Ureter (tissue), 1 donor: ENCODE results near the gene CCNJL. TPM values are rescaled to one million over a fixed set of nuclear protein-coding genes. Genes with fewer than 3 reads are reported as not detected.
"Not testable (repeated sequence)": the region's sequence is repeated elsewhere in the genome, so short reads cannot be mapped to it uniquely, and the experiment has no call there.

Experiments used
- DNase-seq: peaks from one replicate; pipeline ENCODE4 v3.0.0-alpha.2; 2020; ENCODE audit warnings: low spot score
- total RNA-seq: library from RNA; stranded (reverse); gene quantifications from one replicate; pipeline ENCODE4 v1.2.4, GENCODE V29; 2023
- donor health status: DM: yes; HTN: yes; CAD: no.

CCNJL gene
- total RNA-seq, 1 donor from 2014 or later: 12.4 TPM

GRCh38 chr5:160260881-160261815 lies 51.2 kb downstream of the CCNJL start:
- peak; percentile 87 for DNase-seq

- DNase-seq: no peak
Measured at GRCh38 chr5:160260006-160260775, 52.2 kb downstream of the CCNJL start.

GRCh38 chr5:160259341-160259740 lies 53.0 kb downstream of the CCNJL start:
- DNase-seq: no peak

- no peak for DNase-seq
Measured at GRCh38 chr5:160254706-160255105, 57.7 kb downstream of the CCNJL start.

- no peak for DNase-seq
Measured at GRCh38 chr5:160253441-160253840, 58.9 kb downstream of the CCNJL start.

GRCh38 chr5:160252916-160253315 lies 59.4 kb downstream of the CCNJL start:
- no peak for DNase-seq

- DNase-seq: no peak
Measured at GRCh38 chr5:160251406-160252155, 60.8 kb downstream of the CCNJL start.

- no peak for DNase-seq
Measured at GRCh38 chr5:160250826-160251225, 61.5 kb downstream of the CCNJL start.

GRCh38 chr5:160250226-160250625 lies 62.1 kb downstream of the CCNJL start:
- DNase-seq: no peak

GRCh38 chr5:160249570-160249969 lies 62.8 kb downstream of the CCNJL start:
- not testable (repeated sequence) for DNase-seq

- DNase-seq: no peak
Measured at GRCh38 chr5:160245506-160246086, 66.8 kb downstream of the CCNJL start.

GRCh38 chr5:160242145-160242544 lies 70.2 kb downstream of the CCNJL start:
- no peak for DNase-seq

- no peak for DNase-seq
Measured at GRCh38 chr5:160240350-160240749, 72.0 kb downstream of the CCNJL start.

GRCh38 chr5:160237571-160238093 lies 74.7 kb downstream of the CCNJL start:
- no peak for DNase-seq

- no peak for DNase-seq
Measured at GRCh38 chr5:160235731-160236130, 76.6 kb downstream of the CCNJL start.

GRCh38 chr5:160233215-160233614 lies 79.1 kb downstream of the CCNJL start:
- no peak for DNase-seq

- no peak for DNase-seq
Measured at GRCh38 chr5:160231783-160232342, 80.5 kb downstream of the CCNJL start.

GRCh38 chr5:160230686-160231527 lies 81.5 kb downstream of the CCNJL start:
- DNase-seq: no peak

GRCh38 chr5:160229190-160229742 lies 83.1 kb downstream of the CCNJL start, which contains the start of gene FABP6:
TSS of gene FABP6 (plus strand) at chr5:160229506. CDS start at chr5:160229558, 52 bp downstream.
- DNase-seq: no peak

GRCh38 chr5:160227012-160227411 lies 85.4 kb downstream of the CCNJL start:
- DNase-seq: no peak
